HFFc6 (cell line): ENCODE data around the gene TMEM273. TPM values are rescaled to one million over a fixed set of nuclear protein-coding genes. Genes with fewer than 3 reads are reported as not detected.

ENCODE experiments used
- DNase-seq: peaks from one replicate; pipeline ENCODE4 v3.0.0-alpha.2; 2018
- H3K27ac Mint-ChIP-seq: 2 replicates; pipeline ENCODE4 v1.8.0; 2020; ENCODE audit warnings: mild to moderate bottlenecking, mixed read lengths
- H3K27me3 Mint-ChIP-seq: 2 replicates; pipeline ENCODE4 v1.8.0; 2021; ENCODE audit warnings: mild to moderate bottlenecking, moderate library complexity, mixed read lengths; ENCODE audit not compliant: insufficient read depth
- H3K36me3 Mint-ChIP-seq: 2 replicates; pipeline ENCODE4 v1.8.0; 2021; ENCODE audit warnings: low read depth, mixed read lengths
- H3K4me1 Mint-ChIP-seq: 2 replicates; pipeline ENCODE4 v1.8.0; 2020; ENCODE audit warnings: low read depth, mixed read lengths
- H3K4me3 Mint-ChIP-seq: 2 replicates; pipeline ENCODE4 v1.8.0; 2020; ENCODE audit warnings: mild to moderate bottlenecking, moderate library complexity, mixed read lengths
- H3K9me3 Mint-ChIP-seq: 2 replicates; pipeline ENCODE4 v1.8.0; 2020; ENCODE audit warnings: mild to moderate bottlenecking, mixed read lengths
- CTCF ChIP-seq: fragments of 200-600 bp; sonication (generic); IDR thresholded peaks from 2 replicates; pipeline ENCODE4 v1.5.0; 2021; ENCODE audit warnings: antibody characterized with exemption, mild to moderate bottlenecking
- total RNA-seq, 6 experiments: library from RNA; stranded (reverse); fragmentation: NEBNext Ultra II Directional; extraction: Animal tissue kit (Norgen Biotek cat#: 25700); gene quantifications; 2 replicates in 1 of 6; 3 replicates in 5 of 6; pipeline ENCODE4 v1.2.3, GENCODE V29; 2021

TMEM273 gene
- total RNA-seq, 6 experiments from 2014 or later: not detected

GRCh38 chr10:49119746-49120145, 68.4 kb downstream of the TMEM273 start:
- Mint-ChIP-seq H3K9me3 (no peaks in the 10 kb centered on the region), H3K27ac (no peak overlapping the region), H3K4me3 (no peak overlapping the region), H3K36me3 (no peaks in the 10 kb centered on the region), H3K4me1 (no peaks in the 10 kb centered on the region; the same call in 1 of the 2 replicates), H3K27me3 (peaks cover 44% of the 10 kb centered on the region)
- TF ChIP-seq CTCF: no peak
- DNase-seq: no peak

- Mint-ChIP-seq H3K27ac (no peak overlapping the region), H3K9me3 (no peaks in the 10 kb centered on the region), H3K27me3 (peaks cover 54% of the 10 kb centered on the region), H3K4me3 (no peak overlapping the region), H3K4me1 (no peaks in the 10 kb centered on the region; the same call in 1 of the 2 replicates), H3K36me3 (no peaks in the 10 kb centered on the region)
- TF ChIP-seq CTCF: no peak
- DNase-seq: no peak
Measured at GRCh38 chr10:49118430-49119074, 69.6 kb downstream of the TMEM273 start.

DNA sequence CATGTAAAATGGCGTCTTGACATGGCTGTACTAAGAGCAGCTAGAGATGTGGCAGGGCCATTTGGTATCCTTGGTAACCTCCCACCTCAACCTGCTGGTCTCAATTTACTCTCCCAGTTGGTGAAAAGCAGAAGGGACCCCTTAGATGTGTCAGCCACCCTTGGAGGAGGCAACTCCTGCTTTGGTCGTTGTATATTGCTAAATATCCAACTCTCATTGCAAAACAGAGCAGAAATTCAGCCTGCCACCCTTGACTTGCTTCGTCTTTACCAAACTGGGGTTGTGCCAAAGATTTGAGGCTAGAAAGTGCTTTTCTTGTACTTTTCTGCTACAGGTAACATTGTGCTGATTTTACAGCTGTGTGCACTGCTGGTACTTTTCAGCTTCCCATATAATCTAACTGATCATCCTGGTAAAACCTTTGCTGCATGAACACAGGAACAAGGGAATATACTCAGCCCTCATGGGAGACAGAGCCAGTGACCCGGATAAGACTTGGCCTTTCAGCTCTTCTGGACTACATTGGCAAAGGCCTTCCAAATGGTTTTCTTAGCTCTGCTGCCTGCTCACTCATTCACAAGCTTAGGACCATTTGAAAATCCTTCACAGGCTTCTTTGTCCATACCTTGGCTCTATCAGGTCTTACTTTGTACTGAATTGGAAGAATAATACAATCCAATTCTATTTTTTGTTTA, 70.7 kb downstream of the TMEM273 start:
- DNase-seq: no peak
- H3K4me1 Mint-ChIP-seq: no peaks in the 10 kb centered on the region; the same call in 1 of the 2 replicates
- H3K9me3 Mint-ChIP-seq: no peaks in the 10 kb centered on the region
- peaks cover 59% of the 10 kb centered on the region for H3K27me3 Mint-ChIP-seq
- no peak for TF ChIP-seq CTCF
- no peak overlapping the region for H3K4me3 Mint-ChIP-seq
- no peaks in the 10 kb centered on the region for H3K36me3 Mint-ChIP-seq
- H3K27ac Mint-ChIP-seq: no peak overlapping the region

DNA sequence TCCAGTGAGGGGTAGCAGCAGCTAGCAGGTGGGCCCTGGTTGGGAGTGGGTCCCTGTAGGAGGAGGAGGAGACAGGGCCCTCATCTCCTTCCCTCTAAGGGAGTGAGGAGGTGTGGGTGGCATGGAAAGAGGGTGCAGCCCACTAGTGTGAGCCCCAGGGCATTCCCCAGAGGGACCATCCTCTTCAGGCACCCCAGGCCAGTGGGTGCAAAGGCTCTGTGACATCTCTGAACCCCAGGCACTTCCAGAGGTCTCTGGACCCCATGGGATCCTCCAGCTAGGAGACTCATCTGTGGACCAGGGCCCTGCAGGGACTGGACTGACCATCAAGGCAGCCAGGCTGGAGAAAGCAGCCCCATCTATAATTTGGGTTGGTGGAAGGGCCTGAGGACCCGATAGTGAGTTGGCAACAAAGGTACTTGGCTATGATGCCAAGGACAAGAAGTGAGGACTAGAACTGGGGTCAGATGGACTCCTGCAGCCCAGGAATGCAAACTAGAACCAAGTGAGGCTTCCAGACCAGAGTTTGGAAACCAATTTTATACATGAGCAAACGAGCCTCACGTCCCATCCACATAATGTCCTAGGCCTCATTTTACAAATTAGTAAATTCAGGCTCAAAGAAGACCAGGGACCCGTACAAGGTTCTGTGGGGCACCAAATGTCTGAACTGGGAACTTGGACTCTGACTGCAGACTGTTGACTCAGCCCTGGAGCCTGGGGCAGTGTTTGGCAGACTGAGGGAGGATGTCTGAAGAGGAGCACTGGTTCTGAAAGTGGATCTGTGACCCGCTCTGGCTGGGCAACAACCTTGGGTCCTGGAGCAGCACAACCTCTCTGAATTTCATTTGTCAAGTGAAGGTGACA, 71.4 kb downstream of the TMEM273 start:
- H3K27me3 Mint-ChIP-seq: peaks cover 61% of the 10 kb centered on the region
- DNase-seq: no peak
- TF ChIP-seq CTCF: no peak
- no peaks in the 10 kb centered on the region; the same call in 1 of the 2 replicates for H3K4me1 Mint-ChIP-seq
- no peak overlapping the region for H3K27ac Mint-ChIP-seq
- H3K36me3 Mint-ChIP-seq: no peaks in the 10 kb centered on the region
- no peak overlapping the region for H3K4me3 Mint-ChIP-seq
- H3K9me3 Mint-ChIP-seq: no peaks in the 10 kb centered on the region

DNA sequence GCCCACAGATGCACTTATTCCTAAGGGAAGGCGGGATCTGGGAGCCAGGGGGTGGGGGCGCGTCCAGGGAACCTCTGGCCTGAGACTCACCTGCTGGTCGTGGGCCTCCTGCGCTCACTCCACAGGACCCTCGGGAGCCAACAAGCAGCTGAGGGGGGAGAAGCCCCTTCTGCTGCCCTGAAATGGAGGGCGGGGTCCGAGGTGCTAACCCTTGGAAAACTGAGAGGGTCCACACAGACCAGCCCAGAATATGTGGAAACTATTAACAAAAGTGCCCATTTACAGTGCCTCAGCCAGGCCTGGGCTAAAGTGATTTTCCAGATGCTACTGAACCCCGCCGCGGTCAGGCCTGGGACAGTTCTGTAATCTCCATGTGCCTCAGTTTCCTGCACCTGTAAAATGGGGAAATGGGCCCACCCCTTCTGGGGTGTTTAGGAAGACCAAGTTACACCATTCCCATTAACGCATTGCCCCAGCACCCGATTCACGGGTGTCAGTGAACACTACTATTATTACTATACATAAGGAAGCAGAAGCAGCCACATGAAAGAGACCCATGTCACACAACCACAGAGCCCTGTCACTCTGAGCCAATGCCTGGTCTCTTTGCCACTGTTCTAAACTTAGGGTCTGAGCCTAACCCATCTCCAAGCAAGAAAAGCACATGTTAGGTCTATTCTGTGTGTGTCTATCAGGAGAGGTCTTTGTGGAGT, 72.2 kb downstream of the TMEM273 start:
- DNase-seq: no peak
- TF ChIP-seq CTCF: no peak
- H3K36me3 Mint-ChIP-seq: no peaks in the 10 kb centered on the region
- no peak overlapping the region for H3K4me3 Mint-ChIP-seq
- no peak overlapping the region for H3K27ac Mint-ChIP-seq
- H3K27me3 Mint-ChIP-seq: peaks cover 64% of the 10 kb centered on the region
- H3K9me3 Mint-ChIP-seq: no peaks in the 10 kb centered on the region
- no peaks in the 10 kb centered on the region; the same call in 1 of the 2 replicates for H3K4me1 Mint-ChIP-seq
